Trophoblast cell (in vitro differentiated cells and primary cell): ENCODE measurements around the gene SENP5.

Experiments used
- DNase-seq, 2 donors: peaks; one replicate each; pipeline ENCODE4 v3.0.0-alpha.2; 2016
- H2AFZ ChIP-seq: 2 replicates; pipeline ENCODE4 v1.6.1; 2013; ENCODE audit warnings: low read length, moderate library complexity, mild to moderate bottlenecking; ENCODE audit not compliant: insufficient read depth, poor library complexity
- H2AK5ac ChIP-seq: 2 replicates; pipeline ENCODE4 v1.6.1; 2013; ENCODE audit warnings: mild to moderate bottlenecking, low read length
- H2BK120ac ChIP-seq: 2 replicates; pipeline ENCODE4 v1.6.1; 2013; ENCODE audit warnings: low read length, mild to moderate bottlenecking, moderate library complexity; ENCODE audit not compliant: insufficient read depth, poor library complexity
- H2BK12ac ChIP-seq: 2 replicates; pipeline ENCODE4 v1.6.1; 2013; ENCODE audit warnings: mild to moderate bottlenecking, low read length, moderate library complexity
- H2BK5ac ChIP-seq: 2 replicates; pipeline ENCODE4 v1.6.1; 2013; ENCODE audit warnings: low read length, low read depth, moderate library complexity, mild to moderate bottlenecking; ENCODE audit not compliant: poor library complexity
- H3K14ac ChIP-seq: 2 replicates; pipeline ENCODE4 v1.6.1; 2013; ENCODE audit warnings: mild to moderate bottlenecking, low read length
- H3K18ac ChIP-seq: 2 replicates; pipeline ENCODE4 v1.6.1; 2013; ENCODE audit warnings: mild to moderate bottlenecking, low read length
- H3K23ac ChIP-seq: 2 replicates; pipeline ENCODE4 v1.6.1; 2013; ENCODE audit warnings: low read length
- H3K27ac ChIP-seq: 2 replicates; pipeline ENCODE4 v1.5.1; 2013; ENCODE audit warnings: low read depth, mild to moderate bottlenecking, inconsistent platforms, low read length, moderate library complexity
- H3K27me3 ChIP-seq: 2 replicates; pipeline ENCODE4 v1.6.1; 2013; ENCODE audit warnings: inconsistent platforms, mild to moderate bottlenecking, low read length, moderate library complexity; ENCODE audit not compliant: insufficient read depth
- H3K36me3 ChIP-seq, 2 experiments: 1 replicate in 1 of 2; 2 replicates in 1 of 2; pipeline ENCODE4 v1.6.1; 2013; ENCODE audit warnings: low read length in 2 of 2, mild to moderate bottlenecking in 2 of 2, moderate library complexity in 1 of 2; ENCODE audit not compliant: insufficient read depth in 2 of 2, control insufficient read depth in 1 of 2
- H3K4ac ChIP-seq: 2 replicates; pipeline ENCODE4 v1.6.1; 2013; ENCODE audit warnings: low read depth, mild to moderate bottlenecking, low read length, moderate library complexity
- H3K4me1 ChIP-seq, 2 experiments: 1 replicate in 1 of 2; 2 replicates in 1 of 2; pipeline ENCODE4 v1.6.1; 2013; ENCODE audit warnings: low read length in 2 of 2, mild to moderate bottlenecking in 2 of 2, moderate library complexity in 1 of 2; ENCODE audit not compliant: insufficient read depth in 2 of 2, control insufficient read depth in 1 of 2
- H3K4me2 ChIP-seq: 2 replicates; pipeline ENCODE4 v1.6.1; 2013; ENCODE audit warnings: inconsistent platforms, mild to moderate bottlenecking, low read length, moderate library complexity
- H3K4me3 ChIP-seq: 2 replicates; pipeline ENCODE4 v1.5.1; 2013; ENCODE audit warnings: mild to moderate bottlenecking, low read depth, low read length, inconsistent platforms
- H3K79me1 ChIP-seq: one replicate; pipeline ENCODE4 v1.6.1; 2013; ENCODE audit warnings: low read length
- H3K79me2 ChIP-seq: 2 replicates; pipeline ENCODE4 v1.6.1; 2013; ENCODE audit warnings: low read length, mild to moderate bottlenecking; ENCODE audit not compliant: control insufficient read depth, insufficient read depth, poor library complexity
- H3K9ac ChIP-seq: 2 replicates; pipeline ENCODE4 v1.6.1; 2013; ENCODE audit warnings: mild to moderate bottlenecking, low read length
- H3K9me3 ChIP-seq: 2 replicates; pipeline ENCODE4 v1.6.1; 2013; ENCODE audit warnings: low read depth, mild to moderate bottlenecking, control low read depth, inconsistent platforms, low read length; ENCODE audit not compliant: insufficient read depth
- H4K12ac ChIP-seq: 2 replicates; pipeline ENCODE4 v1.6.1; 2013; ENCODE audit warnings: low read depth, mild to moderate bottlenecking, low read length, moderate library complexity
- H4K8ac ChIP-seq: 2 replicates; pipeline ENCODE4 v1.6.1; 2013; ENCODE audit warnings: low read depth, mild to moderate bottlenecking, low read length, moderate library complexity
- H4K91ac ChIP-seq: one replicate; pipeline ENCODE4 v1.6.1; 2013; ENCODE audit warnings: low read depth, mild to moderate bottlenecking, low read length, moderate library complexity
- WGBS: extraction: QIAGEN DNeasy Blood & Tissue Kit; methylation state at CpG from one replicate; pipeline ENCODE4 v1.1.7; 2013; ENCODE audit warnings: missing lambda C conversion rate; ENCODE audit not compliant: insufficient read length, insufficient coverage; ENCODE audit errors: extremely low coverage; 5-methylcytosine and 5-hydroxymethylcytosine counted together

The SENP5 gene

DNA sequence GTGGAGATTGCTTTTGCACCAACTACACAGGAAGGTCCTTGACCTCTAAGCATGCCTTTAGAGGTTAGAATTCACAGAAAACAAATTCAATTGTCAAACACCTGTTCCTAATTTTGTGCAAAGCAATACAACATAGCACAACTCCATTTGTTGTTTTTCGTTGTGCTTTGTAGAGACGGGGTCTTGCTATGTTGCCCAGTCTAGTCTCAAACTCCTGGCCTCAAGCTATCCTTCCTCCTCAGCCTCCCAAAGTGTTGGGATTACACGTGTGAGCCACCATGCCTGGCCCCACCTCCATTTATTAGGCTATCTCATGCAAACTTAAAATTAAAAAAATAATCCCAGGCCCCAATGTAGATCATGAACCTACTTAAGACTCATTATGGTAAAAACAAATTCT, 68.6 kb downstream of the SENP5 start:
- Histone ChIP-seq H3K9ac (no peak overlapping the region), H4K91ac (no peak overlapping the region), H3K18ac (no peak overlapping the region), H3K4me2 (no peak overlapping the region), H3K9me3 (peaks cover 5% of the 10 kb centered on the region), H3K79me1 (no peaks in the 10 kb centered on the region), H3K4me1 (peaks cover 2 to 3% of the 10 kb centered on the region in 2 experiments), H3K79me2 (peaks cover 4% of the 10 kb centered on the region), H3K14ac (no peak overlapping the region), H4K12ac (no peak overlapping the region), H2BK5ac (no peak overlapping the region), H3K4me3 (no peak overlapping the region), H3K4ac (no peak overlapping the region), H3K23ac (no peak overlapping the region), H3K27me3 (no peaks in the 10 kb centered on the region), H2BK12ac (no peak overlapping the region), H2AK5ac (no peak overlapping the region), H3K36me3 (peaks cover 15 to 54% of the 10 kb centered on the region in 2 experiments), H2BK120ac (no peak overlapping the region), H3K27ac (no peak overlapping the region), H4K8ac (no peak overlapping the region), H2AFZ (no peak overlapping the region)
- WGBS: no CpG with 5 or more reads among the region's 3 CpGs
- DNase-seq: no peak

DNA sequence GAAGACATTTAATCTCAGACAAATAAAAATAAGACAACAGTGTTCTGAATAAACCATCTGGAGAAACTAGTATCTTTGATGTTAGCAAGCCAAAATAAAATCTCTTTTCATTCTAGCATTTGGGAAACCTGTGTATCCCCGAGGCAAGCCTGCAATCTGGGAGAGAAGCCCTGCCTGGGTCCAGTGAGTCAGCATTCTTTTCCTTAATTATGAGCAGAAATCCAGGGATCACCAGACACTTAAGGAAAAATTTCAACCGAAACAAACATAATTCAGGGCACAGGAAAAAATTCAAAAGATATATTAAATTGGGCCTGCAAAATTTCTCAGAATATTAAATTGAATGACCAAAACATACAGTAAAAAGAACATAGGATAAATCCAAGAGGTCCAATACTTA, 70.4 kb downstream of the SENP5 start:
- WGBS: no CpG with 5 or more reads among the region's 2 CpGs
- Histone ChIP-seq H3K9ac (no peak overlapping the region), H3K27me3 (no peaks in the 10 kb centered on the region), H3K4me3 (no peak overlapping the region), H3K27ac (no peak overlapping the region), H3K4ac (no peak overlapping the region), H4K12ac (no peak overlapping the region), H2BK5ac (no peak overlapping the region), H3K4me1 (peaks cover 2 to 5% of the 10 kb centered on the region in 2 experiments), H4K8ac (no peak overlapping the region), H2BK12ac (no peak overlapping the region), H3K79me1 (peaks cover 10% of the 10 kb centered on the region), H4K91ac (no peak overlapping the region), H3K14ac (no peak overlapping the region), H2BK120ac (no peak overlapping the region), H3K9me3 (peaks cover 4% of the 10 kb centered on the region), H3K79me2 (peaks cover 16% of the 10 kb centered on the region), H3K23ac (no peak overlapping the region), H3K18ac (no peak overlapping the region), H3K4me2 (no peak overlapping the region), H3K36me3 (peaks cover 13 to 43% of the 10 kb centered on the region in 2 experiments), H2AK5ac (no peak overlapping the region), H2AFZ (no peak overlapping the region)
- DNase-seq: no peak

DNA sequence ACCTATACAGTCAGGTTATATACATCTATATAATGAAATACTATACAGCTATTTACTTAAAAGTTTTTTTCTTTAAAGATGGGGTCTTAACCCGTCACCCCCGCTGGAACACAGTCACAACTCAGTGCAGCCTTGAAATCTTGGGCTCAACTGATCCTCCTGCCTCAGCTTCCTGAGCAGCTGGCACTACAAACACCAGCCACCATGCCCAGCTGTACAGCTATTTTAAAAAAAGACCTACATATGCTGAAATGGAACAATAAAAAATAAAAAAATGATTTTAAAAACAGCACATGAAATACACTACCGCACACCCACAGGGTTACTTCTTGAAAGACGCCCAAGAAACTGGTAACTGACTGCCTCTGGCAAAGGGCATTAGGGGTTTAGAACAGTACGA, 70.9 kb downstream of the SENP5 start:
- Histone ChIP-seq H2BK5ac (no peak overlapping the region), H2AK5ac (no peak overlapping the region), H3K4me1 (peaks cover 4 to 9% of the 10 kb centered on the region in 2 experiments), H2BK12ac (no peak overlapping the region), H3K79me2 (peaks cover 16% of the 10 kb centered on the region), H3K36me3 (peaks cover 13 to 41% of the 10 kb centered on the region in 2 experiments), H3K14ac (no peak overlapping the region), H3K27ac (no peak overlapping the region), H3K9ac (no peak overlapping the region), H3K4me3 (no peak overlapping the region), H3K18ac (no peak overlapping the region), H2AFZ (no peak overlapping the region), H3K9me3 (peaks cover 4% of the 10 kb centered on the region), H3K23ac (no peak overlapping the region), H2BK120ac (no peak overlapping the region), H4K8ac (no peak overlapping the region), H3K27me3 (no peaks in the 10 kb centered on the region), H4K91ac (no peak overlapping the region), H3K4me2 (no peak overlapping the region), H3K4ac (no peak overlapping the region), H4K12ac (no peak overlapping the region), H3K79me1 (peaks cover 10% of the 10 kb centered on the region)
- DNase-seq: no peak
- no CpG with 5 or more reads among the region's 5 CpGs for WGBS

DNA sequence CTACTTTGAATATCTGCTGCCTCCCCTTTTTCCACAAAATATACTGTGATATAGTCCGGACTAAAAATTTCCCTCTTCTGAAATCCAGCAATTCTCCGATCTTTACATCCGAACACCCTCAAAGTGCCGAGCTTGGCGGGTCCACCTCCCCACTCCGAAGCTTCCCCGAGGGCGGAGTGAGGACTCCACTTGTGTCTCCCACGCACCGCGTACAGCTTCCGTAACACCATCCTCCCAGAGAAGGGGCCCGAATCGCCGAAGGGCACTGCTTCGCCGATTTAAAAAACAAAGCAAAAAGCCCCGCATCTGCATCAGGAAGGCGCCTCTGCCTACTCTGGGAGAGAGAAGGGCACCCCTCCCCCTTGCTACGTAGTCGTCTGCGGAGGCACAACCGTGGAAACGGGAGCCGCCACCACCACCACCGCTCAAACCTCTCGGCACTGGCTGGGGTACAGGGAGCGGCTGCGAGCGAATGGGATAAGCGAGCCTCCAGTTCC, 74.1 kb downstream of the SENP5 start:
- H2AFZ ChIP-seq: peak overlapping the region; percentile 72
- peak overlapping the region; percentile 67 for H3K18ac ChIP-seq
- peak overlapping the region; percentile 90 for H4K8ac ChIP-seq
- DNase-seq: peak; percentile 34 to 65
- H3K27me3 ChIP-seq: no peaks in the 10 kb centered on the region
- H2AK5ac ChIP-seq: peak overlapping the region; percentile 27
- WGBS: no CpG with 5 or more reads among the region's 31 CpGs
- H3K14ac ChIP-seq: peak overlapping the region; percentile 86
- peak overlapping the region; percentile 90 for H3K4me3 ChIP-seq
- peaks cover 2% of the 10 kb centered on the region for H3K9me3 ChIP-seq
- peak overlapping the region; percentile 69 for H2BK120ac ChIP-seq
- H3K4me2 ChIP-seq: peak overlapping the region; percentile 87
- peak overlapping the region; percentile 85 for H3K4ac ChIP-seq
- no peak overlapping the region for H2BK12ac ChIP-seq
- peaks cover 8 to 19% of the 10 kb centered on the region in 2 experiments for H3K36me3 ChIP-seq
- peak overlapping the region; percentile 93 for H3K9ac ChIP-seq
- peak overlapping the region; percentile 92 for H4K91ac ChIP-seq
- peaks cover 16% of the 10 kb centered on the region for H3K79me2 ChIP-seq
- H3K4me1 ChIP-seq: peaks cover 6 to 11% of the 10 kb centered on the region in 2 experiments
- H4K12ac ChIP-seq: peak overlapping the region; percentile 81
- H3K79me1 ChIP-seq: peaks cover 10% of the 10 kb centered on the region
- H3K27ac ChIP-seq: peak overlapping the region; percentile 88
- no peak overlapping the region for H3K23ac ChIP-seq
- peak overlapping the region; percentile 65 for H2BK5ac ChIP-seq
